Measurements from ENCODE around the gene ZBTB26.
A peak's percentile ranks its signal among the peaks of the same experiment; 100 is the strongest.

- TF ChIP-seq POLR2A (IDR thresholded peaks at IDR 0.05) (peak in 1 of 2 donors; percentile 40), CTCF (IDR thresholded peaks at IDR 0.05 in 4 of 5, conservative IDR thresholded peaks at IDR 0.05 in 1 of 5) (no peak)
Measured at GRCh38 chr9:122912964-122913673, 18.2 kb downstream of the ZBTB26 start, which contains the start of gene ZBTB6.

Measured in gastrocnemius medialis (tissue), 4 donors.